ENCODE results near the gene MSLN.
"Not testable (repeated sequence)": the region's sequence is repeated elsewhere in the genome, so short reads cannot be mapped to it uniquely, and the experiment has no call there.

The MSLN gene

GRCh38 chr16:735982-736453 is 24.5 kb upstream of the MSLN start:
- DNase-seq = no peak

GRCh38 chr16:736936-737481 is 23.5 kb upstream of the MSLN start:
- no peak for DNase-seq

GRCh38 chr16:739560-740458 is 20.7 kb upstream of the MSLN start:
- no peak for DNase-seq

DNA sequence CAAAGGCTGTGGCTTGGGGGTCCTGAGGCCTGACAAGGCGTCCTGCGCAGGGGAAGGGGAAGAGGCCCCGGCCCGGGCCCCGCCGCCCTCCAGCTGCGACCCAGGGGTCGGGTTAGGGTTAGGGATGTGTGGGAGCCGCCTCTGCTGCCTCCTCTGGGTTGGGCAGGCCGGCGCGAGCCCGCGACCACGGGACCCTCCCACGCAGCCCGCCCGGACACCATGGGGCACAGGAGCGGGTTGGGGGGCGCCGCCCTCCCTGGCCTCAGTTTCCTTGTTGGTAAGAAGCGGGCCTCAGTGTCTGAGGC is 20.1 kb upstream of the MSLN start:
- DNase-seq = no peak

DNA sequence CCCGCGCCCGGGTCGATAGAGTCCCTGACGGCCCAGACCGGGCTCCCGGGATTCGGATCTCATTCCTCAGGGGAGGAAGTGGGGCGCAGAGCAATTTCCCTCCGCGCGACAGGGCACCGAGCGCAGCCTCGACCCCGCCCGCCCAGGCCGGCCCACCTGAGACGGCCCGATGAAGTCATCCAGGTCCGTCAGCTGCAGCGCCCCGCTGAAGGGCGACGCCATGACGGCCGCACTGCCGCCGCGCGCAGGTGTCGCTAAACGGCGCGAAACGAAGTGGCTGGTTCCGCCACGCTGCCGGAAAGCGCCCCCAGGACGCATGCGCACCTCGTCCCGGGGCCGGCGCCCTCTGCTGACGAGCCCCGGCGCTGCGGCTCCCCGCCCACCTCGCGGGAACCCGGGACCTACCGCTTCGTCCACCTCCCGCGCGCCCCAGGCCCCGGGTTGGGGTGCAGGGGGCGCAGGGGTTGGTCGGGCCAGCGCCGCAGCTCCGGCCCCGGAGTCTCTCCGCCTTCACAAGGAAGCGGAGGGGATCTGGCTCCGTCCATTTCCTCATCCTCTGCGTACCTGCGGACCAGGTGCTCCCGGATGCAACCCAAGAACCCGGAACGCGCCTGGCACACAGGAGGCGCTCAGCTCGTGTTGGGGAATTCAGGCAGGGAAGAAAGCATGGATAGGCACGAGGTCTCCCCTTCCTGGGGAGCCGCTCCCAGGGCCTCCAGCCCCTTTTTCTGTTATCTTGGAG is 19.6 kb upstream of the MSLN start, which contains the start of gene CIAO3:
CIAO3 (minus strand) TSS at position 234 of the 742 bp plus-strand sequence; CDS start at position 222, 12 bp downstream.
- DNase-seq = peak; percentile 89

GRCh38 chr16:741986-742629 is 18.4 kb upstream of the MSLN start:
- DNase-seq = no peak

DNA sequence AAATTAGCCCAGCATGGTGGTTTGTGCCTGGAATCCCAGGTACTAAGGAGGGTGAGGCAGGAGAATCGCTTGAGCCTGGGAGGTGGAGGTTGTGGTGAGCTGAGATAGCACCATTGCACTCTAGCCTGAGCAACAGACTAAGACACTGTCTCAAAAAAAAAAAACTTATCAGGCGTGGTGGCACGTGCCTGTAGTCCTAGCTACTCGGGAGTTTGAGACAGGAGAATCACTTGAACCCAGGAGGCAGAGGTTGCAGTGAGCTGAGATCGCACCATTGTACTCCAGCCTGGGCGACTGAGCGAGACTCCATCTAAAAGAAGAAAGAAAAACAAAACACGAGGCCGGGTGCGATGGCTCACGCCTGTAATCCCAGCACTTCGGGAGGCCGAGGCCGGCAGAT is 17.6 kb upstream of the MSLN start:
- not testable (repeated sequence) for DNase-seq

DNA sequence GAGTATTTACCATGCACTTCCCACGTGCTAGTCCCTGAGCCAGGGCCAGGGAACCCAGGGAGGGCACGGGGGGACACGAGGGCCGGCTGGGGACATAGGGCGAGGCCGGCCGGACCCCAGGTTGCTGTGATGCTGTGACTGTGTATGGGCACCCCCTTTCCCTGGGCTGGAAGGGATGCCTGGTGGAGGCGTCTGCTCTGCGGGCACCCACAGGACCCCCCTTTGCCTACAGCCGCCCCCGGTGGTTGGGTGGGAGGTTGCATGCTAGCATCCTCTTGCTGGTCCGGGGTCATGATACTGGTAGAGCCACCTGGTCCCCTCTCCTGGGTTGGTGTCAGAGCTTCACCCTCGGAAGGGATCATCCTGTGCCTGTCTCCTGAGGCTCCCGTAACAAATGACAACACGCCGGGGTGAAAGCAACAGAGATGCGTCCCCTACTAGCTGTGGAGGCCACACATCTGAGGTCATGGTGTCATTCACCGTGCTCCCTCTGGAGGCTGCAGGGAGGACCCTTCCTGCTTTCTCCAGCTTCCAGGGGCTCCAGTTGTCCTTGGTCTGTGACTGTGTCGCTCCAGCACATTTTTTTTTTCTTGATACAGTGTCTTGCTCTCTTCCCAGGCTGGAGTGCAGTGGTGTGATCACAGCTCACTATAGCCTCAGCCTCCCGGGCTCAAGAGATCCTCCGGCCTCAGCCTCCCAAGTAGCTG is 16.6 kb upstream of the MSLN start:
- no peak for DNase-seq

DNA sequence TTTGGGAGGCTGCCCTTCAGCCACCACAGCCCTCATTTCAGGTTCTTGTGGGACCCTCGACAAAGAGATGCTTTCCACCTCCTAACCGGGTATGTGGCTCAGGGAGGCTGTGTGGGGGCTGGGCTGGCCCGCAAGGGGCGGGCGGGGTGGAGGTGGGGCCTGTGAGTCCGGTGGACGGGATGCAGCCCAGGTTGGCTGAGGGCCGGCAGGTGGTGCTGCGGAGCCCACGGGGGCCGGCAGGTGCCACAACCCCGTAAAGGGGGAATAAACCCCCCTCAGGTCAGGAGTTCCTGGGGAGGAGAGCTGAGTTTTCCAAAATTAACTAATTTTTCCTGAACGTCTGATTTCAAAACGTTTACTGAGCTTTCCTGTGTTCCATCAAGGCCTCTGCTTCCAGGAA is 14.8 kb upstream of the MSLN start:
- no peak for DNase-seq

DNA sequence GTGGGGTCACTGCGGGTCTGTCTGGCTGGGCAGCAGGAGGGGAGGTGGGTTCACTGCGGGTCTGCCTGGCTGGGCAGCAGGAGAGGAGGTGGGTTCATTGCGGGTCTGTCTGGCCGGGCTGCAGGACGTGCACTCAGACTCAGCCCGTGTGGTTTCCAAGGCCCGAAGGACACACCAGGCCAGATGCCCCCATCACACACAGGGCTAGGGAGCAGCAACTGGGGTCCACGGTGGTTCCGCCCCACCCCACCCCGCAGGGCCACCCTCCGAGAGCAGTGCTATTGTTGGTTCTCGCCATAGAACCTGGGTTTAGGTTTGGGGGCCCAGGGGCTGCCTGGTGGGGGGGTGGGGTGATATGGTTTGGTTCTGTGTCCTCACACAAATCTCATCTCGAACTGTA is 13.9 kb upstream of the MSLN start:
- no peak for DNase-seq

DNA sequence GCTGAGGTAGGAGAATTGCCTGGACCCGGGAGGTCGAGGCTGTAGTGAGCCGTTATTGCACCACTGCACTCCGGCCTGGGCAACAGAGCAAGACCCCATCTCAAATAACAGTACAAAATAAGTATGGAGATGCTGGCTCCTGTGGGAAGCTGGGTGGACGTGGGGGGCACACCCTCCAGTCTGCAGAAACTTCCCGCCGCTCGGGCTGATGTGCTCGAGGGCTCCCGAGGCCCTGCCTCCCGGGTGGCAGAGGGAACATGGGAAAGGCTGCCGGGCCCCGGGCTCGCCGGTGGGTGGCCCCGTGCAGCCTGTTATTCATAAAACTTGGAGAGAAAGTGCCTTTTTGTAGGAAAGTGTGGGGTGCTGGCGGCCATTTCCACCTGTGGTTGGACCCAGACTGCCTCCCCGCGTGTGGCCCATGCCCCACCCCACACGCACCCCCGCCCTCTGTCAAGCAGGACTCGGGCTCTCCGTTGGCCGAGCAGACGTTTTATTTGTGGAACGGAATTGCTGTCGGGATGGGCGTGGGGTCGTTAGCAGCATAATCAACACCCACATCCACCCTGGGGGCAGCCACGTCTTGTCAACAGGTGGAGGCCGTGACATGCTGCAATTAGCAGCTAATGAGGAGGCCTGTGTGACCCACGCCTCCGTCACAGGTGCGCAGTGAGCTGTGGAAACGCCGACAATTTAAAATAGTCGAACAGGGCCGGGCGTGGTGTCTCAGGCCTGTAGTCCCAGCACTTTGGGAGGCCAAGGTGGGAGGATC is 12.4 kb upstream of the MSLN start:
- no peak for DNase-seq

- no peak for DNase-seq
Observed at GRCh38 chr16:749010-749409, 11.5 kb upstream of the MSLN start.

DNA sequence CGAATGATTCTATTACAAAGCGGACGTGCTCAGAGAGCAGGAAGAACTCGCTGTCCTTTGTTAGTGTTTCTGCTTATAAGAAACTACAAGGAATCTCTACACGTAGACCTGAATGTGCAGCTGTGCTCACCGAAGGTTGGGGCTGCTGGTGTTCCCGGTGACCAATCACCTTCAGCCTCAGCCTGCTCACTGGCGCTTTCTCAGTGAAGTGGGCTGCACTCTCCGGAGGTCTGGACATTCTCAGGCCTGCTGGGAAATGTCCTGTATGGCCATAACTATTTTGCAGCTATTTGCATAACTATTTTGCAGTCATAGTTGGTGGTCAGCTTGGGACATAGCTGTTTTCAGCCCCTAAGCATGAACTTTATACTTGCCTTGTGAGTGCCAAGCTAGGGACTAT is 10.0 kb upstream of the MSLN start:
- DNase-seq = no peak

DNA sequence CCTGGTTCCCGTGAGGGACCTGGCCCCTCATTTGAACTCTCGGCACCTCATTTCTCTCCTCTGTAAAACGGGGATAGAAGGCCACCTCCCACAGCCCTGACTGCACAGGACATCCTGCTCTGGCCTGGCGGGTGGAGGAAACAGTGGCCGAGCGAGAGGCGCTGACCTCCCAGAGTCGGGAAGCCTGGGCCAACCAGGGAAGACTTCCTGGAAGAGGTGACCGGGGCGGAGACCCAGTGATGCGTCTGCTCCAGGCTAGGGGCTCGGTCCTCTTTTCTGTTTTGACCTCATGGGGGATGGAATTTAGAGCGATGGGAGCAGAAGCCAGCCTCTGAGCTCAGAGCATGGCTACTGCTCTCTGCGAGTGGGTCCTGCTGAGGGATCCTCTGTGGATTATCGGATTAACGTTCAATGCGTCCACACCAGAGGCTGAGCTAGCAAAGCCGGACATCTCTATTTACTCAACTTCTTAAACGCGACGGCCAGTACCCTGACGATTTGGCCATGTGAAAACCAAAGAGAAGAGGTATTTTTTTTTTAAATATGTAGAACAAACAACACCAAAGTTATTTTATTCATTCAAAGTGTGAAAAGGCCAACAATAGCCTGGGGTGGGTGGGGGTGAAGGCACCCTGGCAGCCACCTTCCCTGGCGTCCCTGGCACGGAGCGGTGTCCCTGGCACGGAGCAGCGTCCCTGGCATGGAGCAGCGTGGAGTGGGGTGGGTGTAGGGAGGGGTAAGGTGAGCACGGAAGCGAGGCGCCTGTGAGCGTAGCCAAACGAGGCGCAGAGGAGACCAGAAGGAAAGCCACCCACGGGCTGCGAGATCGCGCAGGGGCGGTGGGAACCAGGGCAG is 9.2 kb upstream of the MSLN start:
- DNase-seq = no peak

- DNase-seq = no peak
Observed at GRCh38 chr16:752007-752312, 8.6 kb upstream of the MSLN start.

- not testable (repeated sequence) for DNase-seq
Observed at GRCh38 chr16:754121-754607, 6.4 kb upstream of the MSLN start.

- DNase-seq = no peak
Observed at GRCh38 chr16:754656-755055, 5.9 kb upstream of the MSLN start.

- DNase-seq = no peak
Observed at GRCh38 chr16:756428-756827, 4.1 kb upstream of the MSLN start.

DNA sequence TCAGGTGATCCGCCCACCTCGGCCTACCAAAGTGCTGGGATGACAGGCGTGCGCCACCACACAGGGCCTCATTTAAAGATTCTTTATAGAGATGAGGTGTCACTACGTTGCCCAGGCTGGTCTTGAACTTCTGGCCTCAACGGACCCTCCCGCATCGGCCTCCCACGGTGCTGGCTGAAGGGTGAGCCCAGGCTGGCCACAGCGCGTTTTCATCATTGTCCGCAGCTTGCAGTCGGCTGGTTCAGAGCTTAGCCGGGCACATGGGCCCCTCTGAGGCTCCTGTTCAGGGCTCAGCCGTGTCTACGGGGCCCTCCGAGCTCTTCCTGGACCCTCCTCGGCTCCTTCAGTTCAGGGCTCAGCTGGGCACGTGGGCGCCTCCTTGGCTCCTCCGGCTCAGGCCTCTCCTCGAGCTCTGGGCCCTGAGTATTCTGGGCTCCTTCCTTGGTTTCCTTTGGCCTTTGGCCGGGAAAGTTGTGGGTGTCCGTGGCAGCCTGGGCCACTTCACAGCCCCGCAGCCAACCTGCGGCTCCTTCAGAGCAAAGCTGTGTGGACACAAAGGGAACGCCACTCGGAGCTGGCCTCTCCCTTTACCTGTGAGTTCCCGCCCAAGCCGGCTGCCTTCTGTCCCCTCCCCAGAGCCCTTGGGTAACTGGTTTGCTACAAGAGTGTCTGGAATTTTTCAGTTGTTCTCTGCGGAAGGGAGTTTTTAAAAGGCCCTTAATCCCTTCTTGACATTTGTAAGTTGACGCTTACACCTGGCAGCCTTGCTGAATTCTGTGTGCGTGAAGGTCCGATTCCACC is 1.2 kb upstream of the MSLN start:
- DNase-seq = no peak

DNA sequence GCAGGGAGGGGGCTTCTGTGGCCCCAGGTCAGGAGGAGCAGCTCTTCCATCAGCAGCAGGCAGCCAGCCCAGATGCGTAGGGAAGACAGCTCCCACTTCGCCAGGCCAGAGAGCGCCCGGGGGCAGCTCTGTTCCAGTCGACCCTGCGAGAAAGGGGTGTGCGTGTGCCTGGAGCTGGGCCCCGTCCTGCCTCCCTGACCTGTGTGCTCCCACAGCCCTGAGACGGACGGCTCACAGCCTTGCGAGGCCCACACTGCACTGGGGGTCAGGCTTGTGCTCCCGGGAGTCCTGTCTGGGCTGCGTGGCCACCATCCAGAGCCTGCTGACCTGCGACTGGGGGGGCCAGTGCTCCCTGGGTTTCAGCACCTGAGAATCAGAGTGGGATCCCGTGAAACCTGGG is 469 bp upstream of the MSLN start:
- DNase-seq = no peak
